Osteocyte (in vitro differentiated cells): ENCODE data around the gene CNOT6. TPM values are rescaled to one million over a fixed set of nuclear protein-coding genes. Genes with fewer than 3 reads are reported as not detected.
A peak's percentile ranks its signal among the peaks of the same experiment; 100 is the strongest.

ENCODE experiments used
- DNase-seq: peaks from one replicate; pipeline ENCODE4 v3.0.0; 2021; ENCODE audit warnings: mixed read lengths; ENCODE audit not compliant: unreplicated experiment; ENCODE audit errors: extremely low spot score
- H3K27ac Mint-ChIP-seq: one replicate; pipeline ENCODE4 v1.8.0; 2021; ENCODE audit warnings: mild to moderate bottlenecking, mixed read lengths; ENCODE audit not compliant: unreplicated experiment
- H3K27me3 Mint-ChIP-seq: one replicate; pipeline ENCODE4 v1.8.0; 2021; ENCODE audit warnings: mixed read lengths; ENCODE audit not compliant: unreplicated experiment
- H3K36me3 Mint-ChIP-seq: one replicate; pipeline ENCODE4 v1.8.0; 2021; ENCODE audit warnings: mixed read lengths; ENCODE audit not compliant: unreplicated experiment
- H3K4me1 Mint-ChIP-seq: one replicate; pipeline ENCODE4 v1.8.0; 2021; ENCODE audit warnings: mixed read lengths; ENCODE audit not compliant: unreplicated experiment
- H3K4me3 Mint-ChIP-seq: one replicate; pipeline ENCODE4 v1.8.0; 2021; ENCODE audit warnings: mild to moderate bottlenecking, moderate library complexity, mixed read lengths; ENCODE audit not compliant: unreplicated experiment
- H3K9me3 Mint-ChIP-seq: one replicate; pipeline ENCODE4 v1.8.0; 2021; ENCODE audit warnings: mixed read lengths; ENCODE audit not compliant: unreplicated experiment
- total RNA-seq: library from RNA; stranded (reverse); gene quantifications from 2 replicates; pipeline ENCODE4 v1.2.1, GENCODE V29; 2021
- TF ChIP-seq, protein P1 (sequence below): fragments of 200-600 bp; sonication (generic); IDR thresholded peaks from 2 replicates; pipeline ENCODE4 v1.5.0; 2021; ENCODE audit warnings: antibody characterized with exemption, mild to moderate bottlenecking, moderate library complexity

CNOT6 gene
- total RNA-seq, 1 donor from 2014 or later = 33.5 TPM

DNA sequence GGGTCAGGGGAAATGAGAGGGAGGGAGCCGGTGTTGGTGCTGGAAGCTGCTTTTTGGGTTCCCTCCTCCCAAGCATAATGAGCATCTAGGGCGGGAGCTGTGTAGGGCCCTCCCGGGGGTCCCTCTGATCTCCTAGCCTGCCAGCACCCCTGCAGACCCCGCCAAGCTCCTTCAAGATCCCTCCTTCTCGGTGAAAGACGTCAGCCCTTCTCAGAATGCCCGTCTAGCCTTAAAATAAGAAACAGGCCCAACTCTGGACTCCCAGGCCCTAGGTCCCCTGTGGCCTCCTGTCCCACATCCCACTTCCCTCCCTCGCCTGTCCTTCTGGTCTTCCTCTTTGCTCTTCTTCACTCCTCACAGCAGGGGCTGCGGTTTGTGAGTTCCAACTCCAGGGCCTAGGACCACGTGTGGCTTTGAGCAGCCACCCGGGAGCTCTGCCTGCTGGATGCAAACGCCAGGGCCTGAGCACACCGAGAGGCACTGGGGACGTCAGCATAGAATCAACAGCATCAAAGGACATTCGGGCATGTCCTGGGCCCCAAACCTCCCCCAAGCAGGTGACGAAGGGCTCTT lies 105.9 kb downstream of the CNOT6 start:
- H3K4me3 Mint-ChIP-seq = no peak overlapping the region
- no peak overlapping the region for H3K27ac Mint-ChIP-seq
- H3K27me3 Mint-ChIP-seq = no peaks in the 10 kb centered on the region
- no peaks in the 10 kb centered on the region for H3K36me3 Mint-ChIP-seq
- DNase-seq = peak; percentile 79
- H3K9me3 Mint-ChIP-seq = no peaks in the 10 kb centered on the region
- H3K4me1 Mint-ChIP-seq = no peaks in the 10 kb centered on the region
- TF ChIP-seq, protein P1, sequence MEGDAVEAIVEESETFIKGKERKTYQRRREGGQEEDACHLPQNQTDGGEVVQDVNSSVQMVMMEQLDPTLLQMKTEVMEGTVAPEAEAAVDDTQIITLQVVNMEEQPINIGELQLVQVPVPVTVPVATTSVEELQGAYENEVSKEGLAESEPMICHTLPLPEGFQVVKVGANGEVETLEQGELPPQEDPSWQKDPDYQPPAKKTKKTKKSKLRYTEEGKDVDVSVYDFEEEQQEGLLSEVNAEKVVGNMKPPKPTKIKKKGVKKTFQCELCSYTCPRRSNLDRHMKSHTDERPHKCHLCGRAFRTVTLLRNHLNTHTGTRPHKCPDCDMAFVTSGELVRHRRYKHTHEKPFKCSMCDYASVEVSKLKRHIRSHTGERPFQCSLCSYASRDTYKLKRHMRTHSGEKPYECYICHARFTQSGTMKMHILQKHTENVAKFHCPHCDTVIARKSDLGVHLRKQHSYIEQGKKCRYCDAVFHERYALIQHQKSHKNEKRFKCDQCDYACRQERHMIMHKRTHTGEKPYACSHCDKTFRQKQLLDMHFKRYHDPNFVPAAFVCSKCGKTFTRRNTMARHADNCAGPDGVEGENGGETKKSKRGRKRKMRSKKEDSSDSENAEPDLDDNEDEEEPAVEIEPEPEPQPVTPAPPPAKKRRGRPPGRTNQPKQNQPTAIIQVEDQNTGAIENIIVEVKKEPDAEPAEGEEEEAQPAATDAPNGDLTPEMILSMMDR = no peak

GRCh38 chr5:180600554-180601041 lies 106.4 kb downstream of the CNOT6 start:
- DNase-seq = peak; percentile 60
- peaks cover 2% of the 10 kb centered on the region for H3K27me3 Mint-ChIP-seq
- H3K36me3 Mint-ChIP-seq = no peaks in the 10 kb centered on the region
- no peaks in the 10 kb centered on the region for H3K9me3 Mint-ChIP-seq
- no peak overlapping the region for H3K27ac Mint-ChIP-seq
- no peaks in the 10 kb centered on the region for H3K4me1 Mint-ChIP-seq
- H3K4me3 Mint-ChIP-seq = no peak overlapping the region
- TF ChIP-seq, protein P1 = no peak

DNA sequence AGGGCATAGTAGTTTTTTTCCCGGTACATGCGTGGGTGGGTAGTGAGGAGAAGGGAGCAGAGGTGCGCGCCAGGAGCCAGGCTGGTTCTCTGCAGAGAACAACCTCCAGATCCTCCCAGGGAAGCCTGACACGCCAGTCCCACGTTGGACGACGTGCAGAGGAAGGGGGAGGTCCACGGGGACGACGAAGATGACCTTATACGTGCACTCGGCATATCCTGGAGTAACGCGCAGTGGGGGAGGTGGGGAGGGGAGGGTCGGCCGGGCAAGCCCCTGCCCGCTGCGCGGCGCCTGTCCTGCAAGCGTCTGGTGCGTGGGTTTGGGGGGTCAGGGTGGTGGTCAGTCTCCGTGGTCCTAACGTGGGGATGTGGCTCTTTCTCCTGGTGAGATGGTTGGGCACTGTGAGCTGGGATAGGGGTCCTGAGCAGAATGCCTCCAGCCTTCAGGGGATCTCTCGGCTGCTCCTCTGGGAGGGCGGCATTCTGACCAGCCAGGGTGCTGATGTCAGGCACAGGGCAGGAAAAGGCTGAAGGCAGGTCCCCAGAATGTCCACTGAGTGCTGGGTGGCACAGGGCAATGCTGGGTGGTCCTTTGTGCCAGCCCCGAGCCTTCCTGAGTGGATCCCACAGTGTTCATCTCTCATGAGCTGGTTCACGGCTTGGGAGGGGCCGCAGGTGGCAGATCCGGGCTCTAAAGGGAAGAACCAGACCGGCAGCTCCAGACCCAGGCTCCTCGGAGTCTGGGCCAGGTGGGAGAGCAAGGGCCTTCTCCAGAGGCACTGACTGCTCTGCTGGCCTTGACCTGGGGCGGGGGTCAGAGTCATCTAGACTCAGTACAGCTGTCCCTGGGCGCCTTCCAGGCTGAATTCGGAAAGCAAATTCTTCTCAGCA lies 107.7 kb downstream of the CNOT6 start:
- TF ChIP-seq, protein P1 = no peak
- H3K4me3 Mint-ChIP-seq = no peak overlapping the region
- no peak overlapping the region for H3K27ac Mint-ChIP-seq
- H3K27me3 Mint-ChIP-seq = peaks cover 2% of the 10 kb centered on the region
- no peaks in the 10 kb centered on the region for H3K9me3 Mint-ChIP-seq
- no peaks in the 10 kb centered on the region for H3K36me3 Mint-ChIP-seq
- H3K4me1 Mint-ChIP-seq = no peaks in the 10 kb centered on the region
- DNase-seq = no peak

- Mint-ChIP-seq H3K27me3 (peaks cover 2% of the 10 kb centered on the region), H3K9me3 (no peaks in the 10 kb centered on the region), H3K4me3 (no peak overlapping the region), H3K27ac (no peak overlapping the region), H3K36me3 (no peaks in the 10 kb centered on the region), H3K4me1 (no peaks in the 10 kb centered on the region)
- DNase-seq = no peak
- TF ChIP-seq, protein P1 = no peak
These were observed 108.4 kb downstream of the CNOT6 start for GRCh38 chr5:180602481-180603075.
